PC-3 (cell line): ENCODE results near the gene ESR1.

Experiments used
- EZH2 ChIP-seq: fragments of 300-600 bp; sonication (generic); IDR thresholded peaks from one replicate; pipeline ENCODE4 v1.6.1; 2017; ENCODE audit warnings: antibody characterized with exemption, mild to moderate bottlenecking, low read length; ENCODE audit not compliant: unreplicated experiment
- EZH2phosphoT487 ChIP-seq: fragments of 300-600 bp; sonication (generic); IDR thresholded peaks from 2 replicates; pipeline ENCODE4 v1.6.1; 2018; ENCODE audit warnings: mild to moderate bottlenecking, antibody characterized with exemption, low read length, borderline replicate concordance
- TF ChIP-seq, protein P1 (sequence below): fragments of 300-600 bp; sonication (generic); conservative IDR thresholded peaks from 2 replicates; pipeline ENCODE4 v1.5.1; 2017; ENCODE audit warnings: antibody characterized with exemption, low read depth, mild to moderate bottlenecking, low read length

DNA sequence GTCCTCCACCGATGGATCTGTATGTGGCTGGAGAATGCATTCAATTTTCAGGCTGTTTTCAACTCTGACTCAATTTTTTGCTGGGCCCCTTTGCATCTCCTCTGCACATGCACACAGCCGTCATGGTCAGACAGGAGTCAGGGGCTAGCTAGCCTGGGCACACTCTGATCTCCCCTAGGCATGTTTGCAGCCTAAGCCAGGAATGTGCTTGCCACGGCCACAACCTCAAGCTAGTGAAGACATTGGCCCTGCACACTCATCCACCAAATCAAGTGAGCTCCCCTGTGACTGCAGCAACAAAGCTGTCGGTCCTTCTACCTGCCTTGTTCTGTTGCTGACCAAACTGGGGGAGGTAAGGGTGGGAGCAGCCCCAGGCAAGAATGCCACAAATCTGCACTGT is 300.5 kb downstream of the ESR1 start:
- TF ChIP-seq EZH2phosphoT487, result no peak
- TF ChIP-seq, protein P1, sequence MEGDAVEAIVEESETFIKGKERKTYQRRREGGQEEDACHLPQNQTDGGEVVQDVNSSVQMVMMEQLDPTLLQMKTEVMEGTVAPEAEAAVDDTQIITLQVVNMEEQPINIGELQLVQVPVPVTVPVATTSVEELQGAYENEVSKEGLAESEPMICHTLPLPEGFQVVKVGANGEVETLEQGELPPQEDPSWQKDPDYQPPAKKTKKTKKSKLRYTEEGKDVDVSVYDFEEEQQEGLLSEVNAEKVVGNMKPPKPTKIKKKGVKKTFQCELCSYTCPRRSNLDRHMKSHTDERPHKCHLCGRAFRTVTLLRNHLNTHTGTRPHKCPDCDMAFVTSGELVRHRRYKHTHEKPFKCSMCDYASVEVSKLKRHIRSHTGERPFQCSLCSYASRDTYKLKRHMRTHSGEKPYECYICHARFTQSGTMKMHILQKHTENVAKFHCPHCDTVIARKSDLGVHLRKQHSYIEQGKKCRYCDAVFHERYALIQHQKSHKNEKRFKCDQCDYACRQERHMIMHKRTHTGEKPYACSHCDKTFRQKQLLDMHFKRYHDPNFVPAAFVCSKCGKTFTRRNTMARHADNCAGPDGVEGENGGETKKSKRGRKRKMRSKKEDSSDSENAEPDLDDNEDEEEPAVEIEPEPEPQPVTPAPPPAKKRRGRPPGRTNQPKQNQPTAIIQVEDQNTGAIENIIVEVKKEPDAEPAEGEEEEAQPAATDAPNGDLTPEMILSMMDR, result no peak
- no peak for TF ChIP-seq EZH2
